CD4-positive, alpha-beta T cell (primary cell): ENCODE data around the gene CD300A. TPM values are rescaled to one million over a fixed set of nuclear protein-coding genes. Genes with fewer than 3 reads are reported as not detected.

Source experiments
- ATAC-seq: fragments of 200-7000 bp; cut with Tn5 transposase; one replicate; pipeline ENCODE4 v1.10.0; 2022; ENCODE audit warnings: mild to moderate bottlenecking; ENCODE audit not compliant: poor library complexity
- CTCF ChIA-PET: fragments of 350-600 bp; sonication (Branson Sonifier 250); formaldehyde crosslinking; loops from one replicate; lab custom pipeline; 2021; ENCODE audit warnings: antibody characterized with exemption, inconsistent platforms; lab: Charles Lee
- POLR2A ChIA-PET: fragments of 350-600 bp; sonication (Branson Sonifier 250); formaldehyde crosslinking; loops from one replicate; lab custom pipeline; 2021; ENCODE audit warnings: antibody characterized with exemption, inconsistent platforms; lab: Charles Lee
- DNase-seq, 14 experiments: peaks; one replicate each; pipeline ENCODE4 v3.0.0-alpha.2; 2013 to 2020; ENCODE audit warnings: mixed read lengths in 2 of 14
- H3K27ac ChIP-seq, 2 donors: one replicate each; pipeline versions ENCODE4 v1.5.1 to v1.7.0; 2013; ENCODE audit warnings: low read length in 2 of 2, low read depth in 1 of 2, mild to moderate bottlenecking in 1 of 2
- H3K27me3 ChIP-seq, 2 experiments: 1 replicate in 1 of 2; 2 replicates in 1 of 2; pipeline versions ENCODE4 v1.6.1 to v1.7.0; 2013; ENCODE audit warnings: low read length in 2 of 2, control low read depth in 1 of 2, mild to moderate bottlenecking in 1 of 2, moderate library complexity in 1 of 2; ENCODE audit not compliant: insufficient read depth in 2 of 2, control insufficient read depth in 1 of 2
- H3K36me3 ChIP-seq: one replicate; pipeline ENCODE4 v1.6.1; 2013; ENCODE audit warnings: low read length, control low read depth; ENCODE audit not compliant: insufficient read depth
- H3K4me1 ChIP-seq: one replicate; pipeline ENCODE4 v1.6.1; 2013; ENCODE audit warnings: low read length, control low read depth; ENCODE audit not compliant: insufficient read depth
- H3K4me3 ChIP-seq: one replicate; pipeline ENCODE4 v1.5.1; 2013; ENCODE audit warnings: mild to moderate bottlenecking, low read length, moderate library complexity
- H3K9me3 ChIP-seq, 2 experiments: 1 replicate in 1 of 2; 2 replicates in 1 of 2; pipeline versions ENCODE4 v1.6.1 to v1.7.0; 2013; ENCODE audit warnings: low read length in 2 of 2, mild to moderate bottlenecking in 2 of 2, control low read depth in 1 of 2, moderate library complexity in 1 of 2; ENCODE audit not compliant: control insufficient read depth in 1 of 2, insufficient read depth in 1 of 2
- H3K27ac Mint-ChIP-seq: one replicate; pipeline ENCODE4 v1.8.0; 2020; ENCODE audit warnings: mixed read lengths
- H3K27me3 Mint-ChIP-seq: one replicate; pipeline ENCODE4 v1.8.0; 2021; ENCODE audit warnings: mixed read lengths
- H3K36me3 Mint-ChIP-seq: one replicate; pipeline ENCODE4 v1.8.0; 2021; ENCODE audit warnings: low read depth, mixed read lengths
- H3K4me1 Mint-ChIP-seq: one replicate; pipeline ENCODE4 v1.8.0; 2021; ENCODE audit warnings: low read depth, mixed read lengths
- H3K4me3 Mint-ChIP-seq: one replicate; pipeline ENCODE4 v1.8.0; 2020; ENCODE audit warnings: mild to moderate bottlenecking, mixed read lengths
- H3K9me3 Mint-ChIP-seq: one replicate; pipeline ENCODE4 v1.8.0; 2020; ENCODE audit warnings: mixed read lengths
- intact Hi-C, 2 experiments: fragments of 100-400 bp; cut with DNase I in 1 of 2; cut with micrococcal nuclease in 1 of 2; formaldehyde crosslinking; loops; one replicate each; pipeline versions ENCODE4 v1.15.1 to v1.9.0; 2023 to 2025; cut with DNase I, micrococcal nuclease
- total RNA-seq, 174 experiments: library from RNA in 2 of 174; stranded (reverse) in 2 of 174; gene quantifications; one replicate each; pipeline ENCODE4 v1.2.3 and lab custom pipeline; 2021 to 2026
- TF ChIP-seq, protein P1 (sequence below): fragments of 200-600 bp; IDR thresholded peaks from one replicate; pipeline ENCODE4 v1.8.0; 2022; ENCODE audit warnings: antibody characterized with exemption, mild to moderate bottlenecking

Gene CD300A
- total RNA-seq, 2 experiments from 2014 or later = 1.8 to 2.6 TPM

DNA sequence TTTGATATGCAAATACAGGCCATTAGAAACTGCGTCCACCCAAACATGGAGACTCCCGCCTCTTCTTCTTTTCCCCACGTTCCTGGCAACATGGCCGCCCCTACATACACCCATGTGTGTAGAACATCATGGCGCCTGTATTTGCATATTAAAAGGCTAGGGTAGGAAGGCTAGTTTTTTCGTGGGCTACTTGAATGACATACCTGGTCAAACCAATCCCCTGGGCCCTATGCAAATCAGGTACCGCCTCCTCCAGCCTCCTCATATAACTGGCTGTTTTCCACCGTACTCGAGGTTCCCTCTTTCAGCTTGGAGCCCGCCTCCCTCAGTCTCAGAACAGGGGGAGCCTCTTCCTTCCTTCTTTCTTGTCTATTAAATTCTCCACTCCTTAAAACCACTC, 65.7 kb downstream of the CD300A start:
- H3K36me3 ChIP-seq = no peaks in the 10 kb centered on the region
- CTCF ChIA-PET = interaction anchor here (1.4 kb wide), 1 partner anchor 153 kb away, joined by 9 read pairs; no protein-coding TSS in a partner anchor
- no peaks in the 10 kb centered on the region for H3K9me3 ChIP-seq
- POLR2A ChIA-PET = no interaction called here
- no peak overlapping the region for H3K27ac ChIP-seq
- TF ChIP-seq, protein P1, sequence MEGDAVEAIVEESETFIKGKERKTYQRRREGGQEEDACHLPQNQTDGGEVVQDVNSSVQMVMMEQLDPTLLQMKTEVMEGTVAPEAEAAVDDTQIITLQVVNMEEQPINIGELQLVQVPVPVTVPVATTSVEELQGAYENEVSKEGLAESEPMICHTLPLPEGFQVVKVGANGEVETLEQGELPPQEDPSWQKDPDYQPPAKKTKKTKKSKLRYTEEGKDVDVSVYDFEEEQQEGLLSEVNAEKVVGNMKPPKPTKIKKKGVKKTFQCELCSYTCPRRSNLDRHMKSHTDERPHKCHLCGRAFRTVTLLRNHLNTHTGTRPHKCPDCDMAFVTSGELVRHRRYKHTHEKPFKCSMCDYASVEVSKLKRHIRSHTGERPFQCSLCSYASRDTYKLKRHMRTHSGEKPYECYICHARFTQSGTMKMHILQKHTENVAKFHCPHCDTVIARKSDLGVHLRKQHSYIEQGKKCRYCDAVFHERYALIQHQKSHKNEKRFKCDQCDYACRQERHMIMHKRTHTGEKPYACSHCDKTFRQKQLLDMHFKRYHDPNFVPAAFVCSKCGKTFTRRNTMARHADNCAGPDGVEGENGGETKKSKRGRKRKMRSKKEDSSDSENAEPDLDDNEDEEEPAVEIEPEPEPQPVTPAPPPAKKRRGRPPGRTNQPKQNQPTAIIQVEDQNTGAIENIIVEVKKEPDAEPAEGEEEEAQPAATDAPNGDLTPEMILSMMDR = no peak
- peak in 4 of 14 experiments; percentile 16 to 71 (median 52) for DNase-seq
- Mint-ChIP-seq H3K9me3 (no peaks in the 10 kb centered on the region), H3K27me3 (peaks cover 32% of the 10 kb centered on the region), H3K4me1 (peaks cover 5% of the 10 kb centered on the region), H3K27ac (no peak overlapping the region), H3K36me3 (no peaks in the 10 kb centered on the region), H3K4me3 (no peak overlapping the region)
- intact Hi-C loops = loop anchor here (2.0 kb wide), 1 partner anchor 163 kb away; no protein-coding TSS in a partner anchor
- peak overlapping the region; percentile 11 for H3K4me3 ChIP-seq
- H3K4me1 ChIP-seq = no peaks in the 10 kb centered on the region
- ATAC-seq = no peak
- H3K27me3 ChIP-seq = peaks cover 21 to 22% of the 10 kb centered on the region in 2 experiments

Other genes with a start within 250 kb of the CD300A start
- 1 to 10 TPM in 1 of 2 experiments, under 1 TPM in 1; 0.66 to 1.2 TPM for gene DNAI2, start 192.4 kb upstream of the CD300A start, total RNA-seq
- gene KIF19, start 140.4 kb upstream of the CD300A start, total RNA-seq = 1 to 10 TPM in 1 of 2 experiments, under 1 TPM in 1; 0.81 to 1.1 TPM
- gene BTBD17, start 104.8 kb upstream of the CD300A start, total RNA-seq = not detected
- gene GPR142, start 99.1 kb upstream of the CD300A start, total RNA-seq = not detected
- not detected for gene GPRC5C, start 34.5 kb upstream of the CD300A start, total RNA-seq
- under 1 TPM; 0.36 to 0.56 TPM for gene CD300LB, start 64.8 kb downstream of the CD300A start, total RNA-seq
- gene CD300C, start 79.5 kb downstream of the CD300A start, total RNA-seq = under 1 TPM; 0.41 to 0.50 TPM
- gene CD300H, start 100.9 kb downstream of the CD300A start, total RNA-seq = not detected
- not detected for gene CD300LD, start 125.6 kb downstream of the CD300A start, total RNA-seq
- gene CD300E, start 157.1 kb downstream of the CD300A start, total RNA-seq = under 1 TPM; 0.93 to 0.98 TPM
- 1 to 10 TPM in 1 of 2 experiments, under 1 TPM in 1; 0.39 to 1.0 TPM for gene CD300LF, start 246.3 kb downstream of the CD300A start, total RNA-seq